ENCODE measurements around the gene TARS1.
"Not testable (repeated sequence)": the region's sequence is repeated elsewhere in the genome, so short reads cannot be mapped to it uniquely, and the experiment has no call there.

Gene TARS1

DNA sequence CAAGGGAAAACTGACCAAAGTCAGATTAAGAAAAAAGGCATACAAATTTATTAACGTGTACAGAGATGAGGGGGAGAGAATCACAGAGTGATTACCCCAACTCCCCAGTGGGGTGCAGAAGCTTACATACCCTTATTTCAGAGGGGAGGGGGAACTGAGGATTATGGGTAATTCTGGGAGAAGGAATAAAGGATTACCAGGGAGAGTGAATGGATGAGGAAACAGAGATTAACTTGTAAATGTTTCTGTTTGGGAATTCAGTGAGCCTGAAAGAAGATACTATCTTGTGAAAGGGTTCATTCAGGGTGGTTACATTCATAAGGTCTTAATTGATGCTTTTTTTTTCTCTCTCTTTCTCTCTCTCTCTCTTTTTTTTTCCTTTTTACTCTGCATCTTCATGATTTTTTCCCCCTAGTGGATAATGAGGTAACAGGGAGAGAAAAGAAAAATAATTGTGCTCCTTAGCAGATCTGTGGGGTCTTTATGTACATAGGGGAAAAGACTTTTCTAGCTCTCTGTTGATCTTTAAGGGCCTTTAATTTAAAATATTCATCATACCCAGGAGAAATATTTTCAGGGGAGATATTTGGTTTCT is 49.4 kb downstream of the TARS1 start:
- no peak for DNase-seq

- DNase-seq: no peak
These were observed 51.2 kb downstream of the TARS1 start for GRCh38 chr5:33491941-33492340.

DNA sequence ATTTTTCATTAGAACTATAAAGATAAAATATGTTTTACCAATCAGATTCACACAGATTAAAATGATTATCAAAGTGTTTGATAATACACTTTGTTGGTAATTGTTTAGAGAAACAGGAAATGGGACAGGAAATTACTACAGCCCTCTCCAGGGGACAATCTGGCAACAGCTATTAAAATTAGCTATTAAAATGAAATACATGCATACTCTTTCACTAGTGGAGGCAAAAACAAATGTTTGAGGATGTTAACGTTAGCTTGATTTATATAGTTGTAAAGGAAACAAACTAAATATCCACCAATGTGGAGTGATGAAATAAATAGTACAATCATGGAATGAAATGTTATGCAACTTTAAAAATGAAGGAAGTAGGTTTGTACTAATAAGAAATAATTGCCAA is 53.7 kb downstream of the TARS1 start:
- DNase-seq: no peak

DNA sequence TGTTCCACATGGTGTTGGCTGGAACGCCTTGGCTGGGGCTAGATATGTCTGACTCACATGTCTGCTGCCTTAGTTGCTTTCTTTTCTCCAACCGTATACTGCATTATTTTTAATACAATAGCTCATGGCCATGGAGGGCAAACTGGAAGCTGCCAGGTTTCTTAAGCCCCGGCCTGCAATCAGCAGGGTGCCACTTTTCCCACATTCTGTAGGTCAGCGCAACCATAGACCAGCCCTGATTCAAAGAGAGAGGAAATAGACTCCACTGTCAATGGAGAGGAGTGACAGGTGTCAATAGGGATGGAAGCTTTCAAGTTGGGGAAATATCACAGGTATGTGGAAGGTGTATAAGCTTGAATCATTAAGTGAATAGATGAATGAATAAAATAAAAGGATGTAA is 60.5 kb downstream of the TARS1 start:
- DNase-seq: no peak

- DNase-seq: no peak
These were observed 61.1 kb downstream of the TARS1 start for GRCh38 chr5:33501899-33502298.

GRCh38 chr5:33504570-33504969 is 63.8 kb downstream of the TARS1 start:
- no peak for DNase-seq

DNA sequence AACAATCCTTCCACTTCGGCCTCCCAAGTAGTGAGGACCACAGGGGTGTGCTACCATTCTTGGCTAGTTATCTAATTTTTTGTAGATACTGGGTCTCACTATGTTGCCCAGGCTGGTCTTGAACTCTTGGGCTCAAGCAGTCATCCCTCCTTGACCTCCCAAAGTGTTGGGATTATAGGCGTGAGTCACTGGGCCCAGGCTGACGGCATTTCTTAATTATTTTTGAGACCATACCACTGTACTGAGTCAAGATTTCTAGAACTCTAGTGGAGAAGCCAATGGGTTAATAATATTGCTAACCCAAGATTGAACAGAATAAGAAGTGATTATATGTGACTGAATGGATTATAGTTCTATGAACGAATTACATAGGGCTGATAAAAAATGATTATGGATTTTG is 66.7 kb downstream of the TARS1 start:
- DNase-seq: no peak

DNA sequence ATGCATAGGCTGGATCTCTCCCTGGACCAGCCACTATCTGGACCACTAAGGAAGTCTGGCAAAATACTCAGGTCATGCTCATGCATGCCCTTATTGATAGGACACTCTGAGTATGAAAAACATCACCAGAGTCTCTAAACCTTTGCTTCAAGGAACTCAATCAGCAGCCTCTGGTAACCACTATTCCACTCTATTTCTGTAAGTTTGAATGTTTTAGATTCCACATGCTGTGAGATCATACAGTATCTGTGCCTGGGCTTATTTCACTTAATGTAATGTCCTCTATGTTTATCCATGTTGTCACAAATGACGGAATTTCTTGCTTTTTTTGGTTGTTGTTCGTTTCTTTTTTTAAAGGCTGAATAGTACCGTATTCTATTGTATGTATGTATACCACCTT is 68.3 kb downstream of the TARS1 start:
- DNase-seq: no peak

GRCh38 chr5:33513462-33514185 is 72.9 kb downstream of the TARS1 start:
- no peak for DNase-seq

DNA sequence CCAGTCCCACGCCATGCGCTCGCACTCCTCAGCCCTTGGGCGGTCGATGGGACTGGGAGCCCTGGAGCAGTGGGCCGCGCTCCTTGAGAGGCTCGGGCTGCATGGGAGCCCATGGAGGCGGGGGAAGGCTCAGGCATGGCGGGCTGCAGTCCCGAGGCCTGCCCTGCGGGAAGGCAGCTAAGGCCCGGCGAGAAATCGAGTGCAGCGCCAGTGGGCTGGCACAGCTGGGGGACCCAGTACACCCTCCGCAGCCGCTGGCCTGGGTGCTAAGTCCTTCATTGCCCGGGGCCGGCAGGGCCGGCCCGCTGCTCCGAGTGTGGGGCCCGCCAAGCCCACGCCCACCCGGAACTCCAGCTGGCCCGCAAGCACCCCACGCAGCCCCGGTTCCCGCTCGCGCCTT is 74.6 kb downstream of the TARS1 start:
- DNase-seq: not testable (repeated sequence)

- no peak for DNase-seq
These were observed 75.7 kb downstream of the TARS1 start for GRCh38 chr5:33516421-33516820.
